Measurements from ENCODE around the gene PREX1.

DNA sequence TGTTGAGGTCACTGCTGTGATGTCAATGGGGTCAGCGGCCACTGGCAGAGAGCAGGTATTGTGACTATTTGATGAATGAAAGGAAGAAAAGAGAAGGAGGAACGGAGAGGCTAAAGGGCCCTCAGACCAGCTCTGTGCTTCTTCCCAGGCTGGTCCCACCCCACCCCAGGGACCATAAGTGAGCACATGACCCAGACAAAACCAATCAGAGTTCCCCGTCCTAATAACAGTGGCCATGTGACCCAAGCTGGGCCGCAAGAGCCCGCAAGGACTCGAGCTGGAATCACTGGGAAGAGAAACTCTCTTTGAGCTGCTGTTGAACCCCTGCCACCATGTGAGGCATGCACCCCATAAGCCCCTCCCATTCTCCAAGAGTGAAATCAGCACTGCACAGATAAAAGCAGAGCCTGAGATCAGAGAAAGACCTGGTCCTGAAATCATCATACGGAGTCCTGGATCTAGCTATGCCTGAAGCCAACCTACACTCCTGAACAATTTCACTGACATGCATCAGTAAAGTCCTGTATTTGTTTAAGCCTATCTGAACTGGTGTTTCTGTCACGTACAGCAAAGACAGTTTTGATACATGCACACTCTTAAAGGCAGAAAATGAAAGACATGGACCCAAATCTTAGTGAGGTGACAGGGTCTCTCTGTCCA, 90.2 kb downstream of the PREX1 start:
- TF ChIP-seq, protein P1, sequence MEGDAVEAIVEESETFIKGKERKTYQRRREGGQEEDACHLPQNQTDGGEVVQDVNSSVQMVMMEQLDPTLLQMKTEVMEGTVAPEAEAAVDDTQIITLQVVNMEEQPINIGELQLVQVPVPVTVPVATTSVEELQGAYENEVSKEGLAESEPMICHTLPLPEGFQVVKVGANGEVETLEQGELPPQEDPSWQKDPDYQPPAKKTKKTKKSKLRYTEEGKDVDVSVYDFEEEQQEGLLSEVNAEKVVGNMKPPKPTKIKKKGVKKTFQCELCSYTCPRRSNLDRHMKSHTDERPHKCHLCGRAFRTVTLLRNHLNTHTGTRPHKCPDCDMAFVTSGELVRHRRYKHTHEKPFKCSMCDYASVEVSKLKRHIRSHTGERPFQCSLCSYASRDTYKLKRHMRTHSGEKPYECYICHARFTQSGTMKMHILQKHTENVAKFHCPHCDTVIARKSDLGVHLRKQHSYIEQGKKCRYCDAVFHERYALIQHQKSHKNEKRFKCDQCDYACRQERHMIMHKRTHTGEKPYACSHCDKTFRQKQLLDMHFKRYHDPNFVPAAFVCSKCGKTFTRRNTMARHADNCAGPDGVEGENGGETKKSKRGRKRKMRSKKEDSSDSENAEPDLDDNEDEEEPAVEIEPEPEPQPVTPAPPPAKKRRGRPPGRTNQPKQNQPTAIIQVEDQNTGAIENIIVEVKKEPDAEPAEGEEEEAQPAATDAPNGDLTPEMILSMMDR (conservative IDR thresholded peaks at IDR 0.05; ENCODE audit: low read depth in 2 of 2): no peak
- TF ChIP-seq JUNB (IDR thresholded peaks at IDR 0.05; ENCODE audit: unreplicated experiment): no peak
- TF ChIP-seq, protein P2, sequence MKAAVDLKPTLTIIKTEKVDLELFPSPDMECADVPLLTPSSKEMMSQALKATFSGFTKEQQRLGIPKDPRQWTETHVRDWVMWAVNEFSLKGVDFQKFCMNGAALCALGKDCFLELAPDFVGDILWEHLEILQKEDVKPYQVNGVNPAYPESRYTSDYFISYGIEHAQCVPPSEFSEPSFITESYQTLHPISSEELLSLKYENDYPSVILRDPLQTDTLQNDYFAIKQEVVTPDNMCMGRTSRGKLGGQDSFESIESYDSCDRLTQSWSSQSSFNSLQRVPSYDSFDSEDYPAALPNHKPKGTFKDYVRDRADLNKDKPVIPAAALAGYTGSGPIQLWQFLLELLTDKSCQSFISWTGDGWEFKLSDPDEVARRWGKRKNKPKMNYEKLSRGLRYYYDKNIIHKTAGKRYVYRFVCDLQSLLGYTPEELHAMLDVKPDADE (IDR thresholded peaks at IDR 0.05): no peak
- TF ChIP-seq EZH2 (IDR thresholded peaks at IDR 0.05; ENCODE audit: low read depth, unreplicated experiment): no peak
- TF ChIP-seq, protein P3, sequence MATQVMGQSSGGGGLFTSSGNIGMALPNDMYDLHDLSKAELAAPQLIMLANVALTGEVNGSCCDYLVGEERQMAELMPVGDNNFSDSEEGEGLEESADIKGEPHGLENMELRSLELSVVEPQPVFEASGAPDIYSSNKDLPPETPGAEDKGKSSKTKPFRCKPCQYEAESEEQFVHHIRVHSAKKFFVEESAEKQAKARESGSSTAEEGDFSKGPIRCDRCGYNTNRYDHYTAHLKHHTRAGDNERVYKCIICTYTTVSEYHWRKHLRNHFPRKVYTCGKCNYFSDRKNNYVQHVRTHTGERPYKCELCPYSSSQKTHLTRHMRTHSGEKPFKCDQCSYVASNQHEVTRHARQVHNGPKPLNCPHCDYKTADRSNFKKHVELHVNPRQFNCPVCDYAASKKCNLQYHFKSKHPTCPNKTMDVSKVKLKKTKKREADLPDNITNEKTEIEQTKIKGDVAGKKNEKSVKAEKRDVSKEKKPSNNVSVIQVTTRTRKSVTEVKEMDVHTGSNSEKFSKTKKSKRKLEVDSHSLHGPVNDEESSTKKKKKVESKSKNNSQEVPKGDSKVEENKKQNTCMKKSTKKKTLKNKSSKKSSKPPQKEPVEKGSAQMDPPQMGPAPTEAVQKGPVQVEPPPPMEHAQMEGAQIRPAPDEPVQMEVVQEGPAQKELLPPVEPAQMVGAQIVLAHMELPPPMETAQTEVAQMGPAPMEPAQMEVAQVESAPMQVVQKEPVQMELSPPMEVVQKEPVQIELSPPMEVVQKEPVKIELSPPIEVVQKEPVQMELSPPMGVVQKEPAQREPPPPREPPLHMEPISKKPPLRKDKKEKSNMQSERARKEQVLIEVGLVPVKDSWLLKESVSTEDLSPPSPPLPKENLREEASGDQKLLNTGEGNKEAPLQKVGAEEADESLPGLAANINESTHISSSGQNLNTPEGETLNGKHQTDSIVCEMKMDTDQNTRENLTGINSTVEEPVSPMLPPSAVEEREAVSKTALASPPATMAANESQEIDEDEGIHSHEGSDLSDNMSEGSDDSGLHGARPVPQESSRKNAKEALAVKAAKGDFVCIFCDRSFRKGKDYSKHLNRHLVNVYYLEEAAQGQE (IDR thresholded peaks at IDR 0.05; ENCODE audit: unreplicated experiment): no peak
- no peak for TF ChIP-seq CREB1 (CRISPR knock-in tag; IDR thresholded peaks at IDR 0.05; ENCODE audit: low read depth)
- no peak for TF ChIP-seq EZH2phosphoT487 (IDR thresholded peaks at IDR 0.05; ENCODE audit: unreplicated experiment)
